Mucosa of gallbladder (tissue), 1 donor: ENCODE measurements around the gene CWF19L1. TPM values are rescaled to one million over a fixed set of nuclear protein-coding genes. Genes with fewer than 3 reads are reported as not detected.
"Not testable (repeated sequence)": the region's sequence is repeated elsewhere in the genome, so short reads cannot be mapped to it uniquely, and the experiment has no call there.

Experiments
- DNase-seq: peaks from one replicate; pipeline ENCODE4 v3.0.0-alpha.2; 2020; ENCODE audit warnings: low spot score
- total RNA-seq: library from RNA; stranded (reverse); gene quantifications from one replicate; pipeline ENCODE4 v1.2.1, GENCODE V29; 2021
- donor health status: DM: no; HTN: no; CAD: no.

Gene CWF19L1
- 14.0 TPM for total RNA-seq

DNA sequence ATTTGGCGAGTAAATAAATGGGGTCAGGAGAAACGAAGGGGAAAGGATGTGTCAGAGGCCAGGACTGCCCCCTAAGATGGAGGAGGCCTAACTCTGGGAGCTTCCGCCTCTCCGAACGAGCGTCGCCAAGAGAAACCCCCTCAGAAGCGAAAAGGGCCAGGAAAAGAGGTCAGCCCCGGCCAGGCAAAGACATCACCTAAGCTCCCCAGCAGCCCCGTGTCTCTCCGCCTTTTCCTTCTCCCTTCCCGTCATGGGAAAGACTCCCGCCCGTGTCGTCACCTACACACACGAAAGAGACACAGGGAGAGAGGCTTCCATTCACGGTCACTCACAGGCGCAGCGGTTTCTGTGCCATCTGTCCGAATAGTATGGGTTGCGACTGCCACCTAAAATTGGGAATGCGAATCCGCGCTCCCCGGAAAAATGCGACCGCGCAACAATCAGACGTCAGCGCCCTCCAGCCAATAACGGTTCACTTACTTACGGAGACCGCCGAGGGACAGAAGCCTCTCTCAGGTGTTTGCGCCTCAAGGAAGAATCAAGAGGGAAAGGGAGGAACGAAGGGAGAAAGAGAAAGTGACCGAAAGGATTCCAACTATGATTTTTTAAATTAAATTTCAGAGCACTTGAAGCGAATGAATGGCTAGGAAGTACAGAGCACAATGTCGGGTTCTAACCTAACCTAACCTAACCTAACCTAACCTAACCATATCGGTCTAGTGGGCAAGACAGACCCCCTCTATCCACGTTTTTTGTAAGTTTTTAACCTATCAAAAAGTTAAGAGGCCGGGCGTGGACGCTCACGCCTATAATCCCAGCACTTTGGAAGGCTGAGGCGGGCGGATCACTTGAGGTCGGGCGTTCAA is at the start of gene CWF19L1:
Gene CWF19L1 (minus strand): TSS at position 400 of the 866 bp plus-strand sequence. CDS start 45 bp downstream, at position 355.
- peak; percentile 93 for DNase-seq

DNA sequence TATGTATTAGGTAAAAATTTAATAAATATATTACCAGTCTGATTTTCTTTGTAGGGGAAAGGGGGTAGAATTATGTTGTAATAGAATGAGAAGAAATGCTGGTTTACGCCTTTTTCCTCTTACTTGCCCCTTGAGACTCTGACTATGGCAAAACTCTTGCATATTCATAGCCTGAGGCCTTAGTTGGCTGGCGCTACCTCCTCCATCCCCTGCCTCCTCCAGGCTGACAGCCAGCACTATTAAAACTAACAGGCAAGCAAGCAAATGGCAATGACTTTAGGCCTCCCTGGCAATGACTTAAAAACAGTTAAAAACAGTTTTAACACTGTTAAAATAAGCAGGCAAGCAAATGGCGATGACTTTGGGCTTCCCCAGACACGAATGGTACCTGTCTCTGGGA is 48.2 kb upstream of the CWF19L1 start:
- DNase-seq = no peak

DNA sequence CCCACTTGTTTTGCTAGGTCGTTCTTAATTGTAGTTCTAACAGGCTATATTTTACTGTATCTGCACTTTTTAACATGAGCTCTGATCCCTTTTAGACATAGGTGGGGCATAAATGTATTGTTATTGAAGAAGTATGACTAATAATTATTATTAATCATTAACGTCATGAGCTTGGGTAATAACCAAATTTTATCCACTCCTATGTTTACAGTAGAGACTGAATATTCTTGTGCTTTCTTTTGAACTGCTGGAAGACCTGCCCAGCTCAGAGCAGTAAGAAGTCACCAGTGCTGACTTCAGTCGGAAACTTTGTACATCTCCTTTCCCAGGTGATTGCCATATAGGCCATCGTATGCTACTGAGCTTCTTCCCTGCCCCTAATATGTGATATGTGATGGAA is 43.9 kb upstream of the CWF19L1 start:
- DNase-seq = peak; percentile 18

DNA sequence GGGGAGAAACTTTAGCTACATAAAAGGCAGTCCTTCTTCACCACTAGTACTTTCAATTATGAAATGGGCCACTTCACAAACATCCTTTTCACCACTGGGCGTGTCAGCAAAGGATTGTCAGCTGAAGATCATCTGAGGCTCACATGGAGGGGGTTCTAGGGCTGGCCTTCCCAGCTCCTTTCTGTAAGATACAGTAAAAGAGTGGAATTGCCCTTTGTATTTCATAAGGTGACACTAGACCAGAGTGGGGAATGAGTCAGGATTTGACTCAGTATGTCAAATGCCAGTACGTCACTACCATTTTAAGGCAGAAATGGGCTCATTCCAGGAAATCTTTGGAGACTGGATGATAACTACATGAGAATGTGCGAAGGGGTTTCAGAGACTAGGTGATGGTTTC is 40.2 kb upstream of the CWF19L1 start:
- no peak for DNase-seq

DNA sequence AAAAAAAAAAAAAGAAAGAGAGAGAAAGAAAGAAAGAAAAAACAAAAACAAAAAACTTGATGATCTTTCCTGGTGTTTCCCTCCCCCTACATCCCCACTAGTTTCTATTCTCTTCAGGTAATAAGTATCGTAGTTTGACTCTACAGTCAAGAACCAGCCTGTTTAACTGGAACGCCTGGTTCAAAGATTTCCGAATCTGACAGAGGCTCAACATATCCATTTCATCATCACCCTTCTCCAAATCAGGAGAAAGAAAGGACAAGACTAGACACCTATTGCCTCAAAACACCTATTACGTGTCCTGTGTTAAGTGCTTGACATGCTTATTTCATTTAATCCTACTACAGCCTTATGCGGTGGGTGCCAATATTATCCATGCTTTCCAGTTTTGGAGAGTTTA is 39.4 kb upstream of the CWF19L1 start:
- DNase-seq = no peak

DNA sequence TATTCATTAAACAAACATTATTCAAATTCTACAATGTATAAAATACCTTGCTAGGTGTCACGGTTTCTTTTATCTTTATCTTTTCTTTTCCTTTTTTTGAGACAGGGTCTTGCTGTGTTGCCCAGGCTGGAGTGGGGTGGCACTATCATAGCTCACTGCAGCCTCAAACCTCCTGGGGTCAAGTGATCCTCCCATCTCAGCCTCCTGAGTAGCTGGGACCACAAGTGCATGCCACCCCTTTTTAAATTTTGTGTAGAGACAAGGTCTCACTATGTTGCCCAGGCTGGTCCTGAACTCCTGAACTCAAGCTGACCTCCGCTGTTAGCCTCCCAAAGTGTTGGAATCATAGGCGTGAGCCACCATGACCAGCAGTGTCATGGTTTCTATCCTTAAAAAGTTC is 37.0 kb upstream of the CWF19L1 start:
- DNase-seq = no peak

DNA sequence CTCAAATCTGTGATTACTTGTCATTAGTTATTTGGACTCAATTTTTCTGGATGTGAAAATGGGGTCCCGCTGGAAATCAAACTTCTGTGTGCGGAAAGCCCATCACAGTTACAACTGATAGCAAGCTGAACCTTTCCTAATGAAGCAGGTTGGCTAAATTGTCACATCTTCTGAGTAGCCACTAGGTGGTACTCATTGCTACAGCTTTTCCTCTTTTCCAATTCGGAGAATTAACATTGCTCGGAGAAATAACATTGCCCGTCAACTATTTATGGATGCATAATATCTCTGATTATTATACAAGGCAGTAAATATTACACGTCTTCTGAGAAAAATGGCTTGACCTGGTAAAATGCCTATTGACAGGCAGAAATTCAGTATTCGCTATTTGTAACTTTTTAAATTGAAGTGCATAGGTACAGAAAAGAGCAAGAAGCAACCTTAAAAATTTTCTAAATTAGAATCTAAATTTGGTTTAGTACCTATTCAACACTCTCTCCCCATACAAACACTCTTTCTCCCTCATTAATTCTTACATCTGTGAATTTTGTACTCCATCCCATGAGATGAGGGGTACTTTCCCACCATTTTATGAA is 36.4 kb upstream of the CWF19L1 start:
- no peak for DNase-seq

DNA sequence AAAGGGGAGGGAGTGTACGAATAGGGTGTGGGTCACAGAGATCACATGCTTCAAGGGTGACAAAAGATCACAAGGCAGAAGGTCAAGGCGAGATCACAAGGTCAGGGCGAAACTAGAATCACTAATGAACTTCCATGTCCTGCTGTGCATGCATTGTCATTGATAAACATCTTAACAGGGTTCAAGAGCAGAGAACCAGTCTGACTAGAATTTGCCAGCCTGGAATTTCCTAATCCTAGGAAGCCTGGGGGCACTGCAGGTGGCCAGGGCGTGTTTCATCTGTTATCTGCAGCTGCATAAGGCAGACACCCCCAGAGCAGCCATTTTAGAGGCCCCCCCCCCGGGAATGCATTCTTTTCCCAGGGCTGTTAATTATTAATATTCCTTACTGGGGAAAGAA is 33.7 kb upstream of the CWF19L1 start:
- DNase-seq = not testable (repeated sequence)

DNA sequence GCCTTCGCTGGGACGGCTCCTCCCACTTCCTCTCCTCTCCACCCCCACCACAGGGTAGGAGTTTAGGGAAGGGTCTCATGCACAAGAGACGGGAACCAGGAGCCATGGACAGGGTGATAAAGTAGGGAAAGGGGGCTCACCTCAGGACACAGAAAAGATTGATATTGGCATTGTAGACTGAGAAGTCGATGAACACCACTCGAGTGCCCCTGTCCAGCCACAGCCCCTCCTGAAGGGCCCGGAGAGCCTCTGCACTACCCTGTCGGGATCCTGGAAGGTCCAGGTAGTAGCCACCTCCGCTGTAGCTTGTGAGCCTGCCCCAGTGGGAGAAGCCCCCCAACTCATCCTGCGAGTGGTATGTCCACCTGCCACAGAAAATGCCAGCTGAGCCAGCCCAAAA is 29.8 kb upstream of the CWF19L1 start:
- DNase-seq = no peak

DNA sequence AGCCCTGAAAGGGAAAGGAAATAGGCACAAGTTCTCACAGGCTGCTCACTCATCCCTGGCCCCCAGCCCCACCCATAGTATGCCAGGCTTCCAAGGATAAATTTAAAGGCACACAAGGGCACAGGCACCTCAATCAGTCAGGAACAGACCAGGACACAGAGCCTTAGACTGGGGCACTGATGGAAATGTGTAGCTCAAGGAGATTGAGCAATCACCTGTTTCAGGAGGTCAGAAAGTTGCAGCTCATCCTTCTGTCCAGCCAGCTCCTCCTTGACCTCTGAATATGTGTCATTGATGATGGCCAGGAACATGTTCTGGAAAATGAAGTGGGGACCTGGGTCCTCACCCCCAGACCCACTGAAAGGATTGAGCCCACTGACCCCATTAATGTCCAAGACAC is 25.6 kb upstream of the CWF19L1 start:
- DNase-seq = no peak

DNA sequence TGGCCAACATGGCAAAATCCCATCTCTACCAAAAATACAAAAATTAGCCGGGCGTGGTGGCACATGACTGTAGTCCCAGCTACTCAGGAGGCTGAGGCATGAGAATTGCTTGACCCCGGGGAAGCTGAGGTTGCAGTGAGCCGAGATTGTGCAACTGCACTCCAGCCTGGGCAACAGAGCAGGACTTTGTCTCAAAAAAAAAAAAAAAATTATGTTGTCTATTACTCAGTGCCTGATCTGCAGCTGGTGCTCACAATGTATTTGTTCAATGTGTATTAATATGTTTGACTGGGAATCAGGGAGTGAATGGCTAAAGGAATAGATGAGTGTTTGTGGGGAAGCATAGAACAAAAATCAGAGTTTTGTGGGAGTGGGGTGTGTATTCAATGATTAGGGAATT is 24.9 kb upstream of the CWF19L1 start:
- DNase-seq = not testable (repeated sequence)

DNA sequence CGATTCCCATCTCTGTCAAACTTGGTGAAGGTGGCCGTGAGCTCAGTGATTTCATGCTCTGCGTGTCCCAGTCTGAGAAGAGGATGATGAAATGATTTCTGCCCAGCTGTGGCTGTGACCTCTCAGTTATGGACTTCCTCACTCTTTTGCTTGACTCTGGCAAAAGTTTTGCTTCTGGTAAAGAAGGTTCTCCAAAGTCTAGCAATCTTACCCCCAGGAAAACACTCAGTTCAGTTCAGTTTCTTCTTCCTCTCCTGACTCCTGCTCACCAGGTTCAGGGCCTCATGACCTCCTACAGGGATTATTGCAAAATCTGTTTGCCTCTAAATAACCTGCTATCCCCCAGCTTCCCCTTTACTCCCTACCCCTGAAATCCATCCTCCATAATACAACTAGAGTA is 23.9 kb upstream of the CWF19L1 start:
- no peak for DNase-seq

DNA sequence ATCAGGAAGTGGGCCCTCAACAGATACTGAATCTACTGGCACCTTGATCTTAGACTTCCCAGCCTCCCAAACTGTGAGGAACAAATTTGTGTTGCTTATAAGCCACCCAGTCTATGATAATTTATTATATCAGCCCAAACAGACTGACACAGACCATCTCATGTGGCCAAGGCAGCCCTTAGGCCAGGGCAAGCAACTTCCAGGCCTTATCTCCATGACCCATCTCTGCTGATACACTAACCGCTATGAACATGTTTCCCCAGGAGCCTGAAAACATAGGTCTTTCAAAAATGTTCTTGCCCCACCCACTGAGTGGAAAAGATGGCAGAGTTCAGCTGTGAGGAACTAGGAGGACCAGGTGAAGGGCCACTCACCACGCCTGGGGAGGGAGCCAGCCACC is 22.2 kb upstream of the CWF19L1 start:
- no peak for DNase-seq

DNA sequence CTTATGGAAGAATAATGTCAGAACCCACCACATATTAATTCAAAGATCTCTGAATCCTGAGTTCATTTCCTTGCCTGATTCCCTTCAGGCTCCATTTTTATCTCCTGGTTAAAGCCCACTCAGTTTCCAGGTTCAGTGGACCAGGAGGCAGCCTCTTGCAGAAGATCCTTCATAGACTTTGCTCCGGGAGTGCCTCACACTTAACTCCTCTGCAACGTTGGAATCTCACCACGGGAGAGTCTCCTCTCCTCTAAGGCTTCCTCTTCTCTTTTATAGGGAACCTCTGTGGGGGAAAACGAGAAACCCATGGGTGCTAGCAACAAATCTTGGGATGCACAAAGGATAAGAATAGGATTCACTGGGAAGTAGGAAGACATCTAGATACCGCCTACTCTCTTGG is 20.8 kb upstream of the CWF19L1 start:
- DNase-seq = no peak

DNA sequence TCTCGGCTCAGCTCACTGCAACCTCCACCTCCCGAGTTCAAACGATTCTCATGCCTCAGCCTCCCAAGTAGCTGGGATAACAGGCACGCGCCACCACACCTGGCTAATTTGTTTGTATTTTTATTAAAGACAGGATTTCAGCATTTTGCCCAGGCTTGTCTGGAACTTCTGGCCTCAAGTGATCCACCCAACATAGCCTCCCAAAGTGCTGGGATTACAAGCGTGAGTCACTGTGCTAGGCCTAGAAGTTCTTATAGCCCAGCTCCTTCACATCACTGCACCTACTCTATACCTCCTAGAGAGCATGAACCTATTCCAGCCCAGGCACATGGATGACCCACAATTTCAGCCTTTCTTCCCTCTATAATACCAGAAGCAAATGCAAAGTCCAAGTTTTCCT is 20.3 kb upstream of the CWF19L1 start:
- no peak for DNase-seq

DNA sequence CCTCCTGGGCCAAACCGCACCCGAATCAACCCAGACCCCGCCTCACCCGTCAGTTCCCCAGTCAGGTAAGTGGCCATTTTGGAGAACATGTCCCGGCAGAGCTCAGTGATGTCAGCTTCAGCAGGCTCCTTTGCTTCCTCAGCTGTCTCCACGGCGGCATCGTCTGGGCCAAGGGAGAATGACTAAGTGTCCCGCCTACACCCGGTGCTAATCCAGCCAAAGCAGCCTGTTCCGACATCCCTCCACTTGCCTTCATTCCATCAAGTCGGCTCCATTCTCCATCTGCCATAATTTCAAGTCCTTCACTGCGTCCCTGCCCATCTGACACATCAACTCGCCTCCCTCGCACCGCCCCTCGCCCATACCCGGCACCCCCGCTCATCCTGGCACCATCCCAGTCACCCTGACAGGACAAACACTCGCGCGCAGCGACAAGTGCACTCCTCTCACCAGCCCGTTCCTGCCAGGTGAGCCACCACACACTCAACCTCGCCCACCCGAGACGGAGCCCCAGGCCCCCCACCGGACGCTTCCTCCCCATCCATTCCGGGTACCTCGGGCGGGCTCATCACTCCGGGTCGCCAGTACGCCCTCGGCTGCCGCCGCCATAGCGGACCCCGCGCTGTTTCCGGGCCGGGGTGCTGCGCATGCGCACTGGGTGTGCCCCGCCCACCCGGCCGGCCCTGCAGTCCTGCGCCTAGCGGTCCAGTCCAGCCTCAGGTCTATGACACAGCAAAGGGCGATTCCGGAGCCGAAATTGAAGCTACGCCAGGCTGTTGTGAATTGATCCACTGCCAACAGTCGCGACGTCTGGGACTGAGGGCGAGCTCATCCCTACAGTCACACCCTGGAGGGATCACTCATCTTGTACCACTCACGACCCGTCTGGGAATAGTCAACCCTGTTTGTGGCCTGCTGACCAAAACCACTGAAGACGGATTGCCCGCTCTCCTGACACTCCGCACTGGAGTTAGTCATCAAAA is 18.9 kb upstream of the CWF19L1 start, which contains the start of gene BLOC1S2:
Gene BLOC1S2 (minus strand): TSS at position 630 of the 983 bp plus-strand sequence. CDS start 21 bp downstream, at position 609.
- peak; percentile 85 for DNase-seq

DNA sequence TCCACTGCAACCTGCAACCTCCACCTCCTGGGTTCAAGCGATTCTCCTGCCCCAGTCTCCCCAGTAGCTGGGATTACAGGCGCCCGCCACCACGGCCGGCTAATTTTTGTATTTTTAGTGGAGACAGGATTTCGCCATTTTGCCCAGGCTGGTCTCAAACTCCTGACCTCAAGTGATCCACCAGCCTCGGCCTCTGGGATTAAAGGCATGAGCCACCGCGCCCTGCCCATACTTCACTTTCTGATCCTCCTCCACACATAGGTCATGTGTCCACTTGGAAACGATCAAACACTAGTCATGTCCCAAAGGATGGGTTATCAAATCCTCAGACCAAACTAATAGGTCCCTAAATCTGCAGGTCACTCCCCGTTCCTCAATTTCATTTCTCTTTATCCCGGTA is 17.9 kb upstream of the CWF19L1 start:
- DNase-seq = not testable (repeated sequence)

DNA sequence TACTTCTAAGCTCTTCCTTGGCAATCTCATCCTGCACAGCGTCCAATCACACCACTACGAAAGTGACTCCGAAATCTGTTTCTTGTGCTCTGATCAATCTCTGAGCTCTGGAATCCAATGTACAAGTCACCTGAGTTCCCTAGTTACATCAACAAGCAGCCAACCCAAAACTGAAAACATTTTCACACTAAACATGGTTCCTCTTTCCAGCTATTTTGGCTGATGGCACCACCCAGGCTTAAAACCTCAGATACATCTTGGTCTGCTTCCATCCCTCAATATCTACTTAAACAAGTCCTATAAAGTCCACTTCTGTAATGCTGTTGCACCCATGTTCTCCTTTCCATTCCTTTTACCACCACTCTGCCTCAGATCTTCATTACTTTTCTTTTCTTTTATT is 15.5 kb upstream of the CWF19L1 start:
- DNase-seq = no peak

DNA sequence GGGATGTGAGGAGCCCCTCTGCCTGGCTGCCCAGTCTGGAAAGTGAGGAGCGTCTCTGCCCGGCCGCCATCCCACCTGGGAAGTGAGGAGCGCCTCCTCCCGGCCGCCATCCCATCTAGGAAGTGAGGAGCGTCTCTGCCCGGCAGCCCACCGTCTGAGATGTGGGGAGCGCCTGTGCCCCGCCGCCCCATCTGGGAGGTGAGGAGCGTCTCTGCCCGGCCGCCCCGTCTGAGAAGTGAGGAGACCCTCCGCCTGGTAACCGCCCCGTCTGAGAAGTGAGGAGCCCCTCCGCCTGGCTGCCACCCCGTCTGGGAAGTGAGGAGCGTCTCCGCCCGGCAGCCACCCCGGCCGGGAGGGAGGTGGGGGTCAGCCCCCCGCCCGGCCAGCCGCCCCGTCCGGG is 9.5 kb upstream of the CWF19L1 start:
- not testable (repeated sequence) for DNase-seq

DNA sequence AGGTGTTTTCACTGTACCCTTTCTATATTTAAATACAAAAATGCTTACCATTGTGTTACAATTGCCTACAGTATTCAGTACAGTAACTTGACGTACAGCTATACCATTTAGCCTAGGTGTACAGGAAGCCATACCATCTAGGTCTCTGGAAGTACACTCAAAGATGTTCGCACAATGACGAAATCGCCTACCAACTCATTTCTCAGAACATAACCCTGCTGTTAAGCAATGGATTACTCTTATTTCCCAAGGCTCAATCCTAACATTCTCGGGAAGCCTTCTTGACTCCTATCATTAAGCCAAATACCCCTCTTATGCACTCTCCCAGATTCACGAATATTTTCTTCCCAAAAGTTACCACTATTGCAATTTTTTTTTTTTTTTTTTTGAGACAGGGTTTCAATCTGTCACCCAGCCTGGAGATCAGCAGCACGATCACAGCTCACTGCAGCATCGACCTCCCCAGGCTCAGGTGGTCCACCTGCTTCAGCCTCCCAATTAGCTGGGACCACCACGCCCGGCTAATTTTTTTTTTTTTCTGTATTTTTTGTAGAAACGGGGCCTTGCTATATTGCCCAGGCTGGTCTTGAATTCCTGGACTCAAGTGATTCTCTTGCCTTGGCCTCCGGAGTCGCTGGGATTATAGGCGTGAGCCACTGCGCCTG is 1.5 kb downstream of the CWF19L1 start:
- DNase-seq = no peak

DNA sequence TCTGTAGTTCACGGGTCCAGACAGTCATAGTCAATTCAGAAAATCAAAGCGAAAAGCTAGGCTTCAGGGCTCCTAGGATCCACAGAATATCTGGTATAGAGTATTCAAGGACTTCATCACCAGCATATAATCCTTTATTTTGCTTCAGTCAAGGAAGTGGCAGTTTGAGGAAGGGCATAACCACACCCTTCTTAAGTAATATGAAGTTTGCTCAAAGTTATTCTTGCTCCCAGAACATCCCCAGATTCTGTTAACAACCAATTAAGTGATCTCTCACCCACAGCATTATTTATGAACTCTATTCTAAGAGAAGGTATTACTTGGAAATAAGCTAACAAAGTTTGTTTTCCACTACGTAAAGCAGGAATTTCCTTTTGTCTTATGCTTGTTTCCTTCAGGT is 13.2 kb downstream of the CWF19L1 start:
- no peak for DNase-seq

DNA sequence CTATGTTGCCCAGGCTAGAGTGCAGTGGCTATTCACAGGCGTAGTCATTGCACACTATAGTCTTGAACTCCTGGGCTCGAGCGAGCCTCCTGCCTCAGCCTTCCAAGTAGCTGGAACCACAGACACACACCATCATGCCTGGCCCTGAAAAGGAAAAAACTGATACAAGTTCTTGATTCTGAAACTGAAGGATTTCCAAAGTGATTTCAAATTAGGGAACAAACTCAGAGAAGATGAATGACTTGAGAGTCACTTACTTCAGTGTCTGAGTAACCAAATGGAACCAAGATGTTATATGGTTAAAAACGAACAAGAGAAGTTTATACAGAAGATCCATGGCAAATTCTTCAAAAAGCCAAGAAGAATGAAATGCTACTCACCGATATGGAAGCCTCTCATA is 14.4 kb downstream of the CWF19L1 start:
- no peak for DNase-seq
